Measurements from ENCODE around the gene EXOG.

DNA sequence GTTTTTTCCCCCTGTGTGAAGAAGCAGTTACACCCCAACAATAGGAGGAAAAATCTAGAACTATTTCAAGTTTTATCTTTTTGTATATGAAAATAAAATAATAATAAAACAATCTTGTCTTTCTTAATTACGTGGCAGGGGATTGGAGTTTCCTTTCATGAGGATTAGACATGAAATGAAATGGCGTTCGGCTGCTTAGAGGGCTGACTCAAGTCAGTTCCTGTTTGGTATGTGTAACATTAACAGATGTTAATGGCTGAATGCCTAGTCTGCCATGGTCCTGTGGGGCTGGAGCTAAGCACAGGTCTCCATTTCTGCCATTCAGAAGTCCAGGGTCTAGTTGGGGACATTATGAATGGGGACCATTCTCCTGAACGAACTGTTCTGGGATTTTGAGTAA lies 3.1 kb upstream of the EXOG start:
- TF ChIP-seq CTCF (IDR thresholded peaks at IDR 0.05): no peak
- no peak for TF ChIP-seq POLR2A (IDR thresholded peaks at IDR 0.05)
